ENCODE data around the gene FBXO42. TPM values are rescaled to one million over a fixed set of nuclear protein-coding genes. Genes with fewer than 3 reads are reported as not detected.
"Not testable (repeated sequence)": the region's sequence is repeated elsewhere in the genome, so short reads cannot be mapped to it uniquely, and the experiment has no call there.

FBXO42 gene
- total and polyA plus RNA-seq, 2 of the 4 experiments (the other 2 are of a cell fraction) = 12.0 to 18.8 TPM

DNA sequence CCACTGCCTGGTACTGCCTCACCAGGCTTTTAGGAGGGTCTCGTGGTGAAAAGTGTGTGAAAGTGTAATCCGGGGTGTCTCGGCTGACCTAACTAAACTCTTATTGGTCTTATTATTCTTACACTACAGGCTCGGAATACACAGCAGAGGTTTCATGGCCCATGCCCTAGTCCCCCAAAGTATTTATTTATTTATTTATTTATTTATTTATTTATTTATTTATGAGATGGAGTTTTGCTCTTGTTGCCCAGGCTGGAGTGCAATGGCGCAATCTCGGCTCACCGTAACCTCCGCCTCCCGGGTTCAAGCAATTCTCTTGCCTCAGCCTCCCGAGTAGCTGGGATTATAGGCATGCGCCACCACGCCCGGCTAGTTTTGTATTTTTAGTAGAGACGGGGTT lies 137.0 kb downstream of the FBXO42 start:
- H3K4me1 ChIP-seq (ENCODE audit: control insufficient read depth, insufficient read depth, low read length); H3K4me2 ChIP-seq (ENCODE audit: low read depth, low read length); H3K79me1 ChIP-seq (ENCODE audit: low read depth in 1 of 2, low read length in 2 of 2); H4K5ac ChIP-seq (ENCODE audit: low read depth, low read length); H4K20me1 ChIP-seq (ENCODE audit: insufficient read depth, low read length); H3K4me3 ChIP-seq (ENCODE audit: insufficient read depth, low read depth, low read length); intact Hi-C loops (cut with micrococcal nuclease); H3K36me3 ChIP-seq (ENCODE audit: control insufficient read depth, insufficient read depth, low read length); H4K91ac ChIP-seq (ENCODE audit: insufficient read depth, low read depth, low read length); CTCF ChIA-PET; H3K9me3 ChIP-seq (ENCODE audit: control insufficient read depth, insufficient read depth, low read length); H3K56ac ChIP-seq (ENCODE audit: extremely low read depth, insufficient read depth, low read length); H2AFZ ChIP-seq (replicated peaks; ENCODE audit: low read length, poor library complexity); H3K27me3 ChIP-seq (ENCODE audit: control insufficient read depth, insufficient read depth, low read length); DNase-seq; dilution Hi-C loops (cut with HindIII; ENCODE audit: low sequenced_read_pairs, unreplicated experiment); H2BK15ac ChIP-seq (ENCODE audit: low read depth, low read length); H3K27ac ChIP-seq (ENCODE audit: insufficient read depth, low read length); H2BK5ac ChIP-seq (ENCODE audit: low read depth, low read length, poor library complexity, severe bottlenecking); H3K23ac ChIP-seq (ENCODE audit: low read depth, low read length); H3K14ac ChIP-seq (replicated peaks; ENCODE audit: low read depth, low read length); H3K9me1 ChIP-seq (ENCODE audit: insufficient read depth, low read length); BruUV-seq (replicated peaks); H3K9ac ChIP-seq (ENCODE audit: low read depth, low read length); H2BK120ac ChIP-seq (ENCODE audit: low read depth, low read length); H4K8ac ChIP-seq (ENCODE audit: low read depth in 2 of 2, low read length in 2 of 2); H2AK9ac ChIP-seq (replicated peaks; ENCODE audit: low read depth, low read length, poor library complexity); H3K18ac ChIP-seq (ENCODE audit: low read depth, low read length); ATAC-seq (ENCODE audit: low read depth); H2BK20ac ChIP-seq (ENCODE audit: low read depth, low read length); H2AK5ac ChIP-seq (ENCODE audit: low read depth, low read length); H3K4ac ChIP-seq (ENCODE audit: low read depth, low read length); in situ Hi-C loops (cut with MboI; ENCODE audit: low sequenced_read_pairs): not testable (repeated sequence)
- WGBS, 2 experiments (ENCODE audit: extremely low coverage in 2 of 2, insufficient read length in 1 of 2) = no CpG with 5 or more reads among the region's 14 CpGs
- POLR2A ChIA-PET (ENCODE audit: unreplicated experiment) = interaction anchor here (0.6 kb wide), 1 partner anchor 94 kb away, joined by 4 read pairs; no protein-coding TSS in a partner anchor

DNA sequence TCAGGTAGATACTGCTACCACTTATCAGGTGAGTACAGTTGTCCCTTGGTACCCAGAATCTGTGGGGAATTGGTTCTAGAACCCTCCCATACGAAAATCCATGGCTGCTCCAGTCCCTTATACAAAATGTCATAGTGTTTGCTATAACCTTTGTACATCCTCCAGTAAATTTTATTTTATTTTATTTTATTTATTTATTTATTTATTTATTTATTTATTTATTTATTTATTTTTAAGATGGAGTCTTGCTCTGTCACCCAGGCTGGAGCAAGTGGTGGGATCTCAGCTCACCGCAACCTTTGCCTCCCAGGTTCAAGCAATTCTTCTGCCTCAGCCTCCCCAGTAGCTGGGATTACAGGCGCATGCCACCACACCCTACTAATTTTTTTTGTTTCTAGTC lies 138.7 kb downstream of the FBXO42 start:
- H3K4me2 ChIP-seq (ENCODE audit: low read depth, low read length); H4K20me1 ChIP-seq (ENCODE audit: insufficient read depth, low read length); H3K23ac ChIP-seq (ENCODE audit: low read depth, low read length); H3K79me1 ChIP-seq (ENCODE audit: low read depth in 1 of 2, low read length in 2 of 2); H2BK5ac ChIP-seq (ENCODE audit: low read depth, low read length, poor library complexity, severe bottlenecking); H3K4me3 ChIP-seq (ENCODE audit: insufficient read depth, low read depth, low read length); H3K14ac ChIP-seq (replicated peaks; ENCODE audit: low read depth, low read length); H3K4ac ChIP-seq (ENCODE audit: low read depth, low read length); H3K27ac ChIP-seq (ENCODE audit: insufficient read depth, low read length); in situ Hi-C loops (cut with MboI; ENCODE audit: low sequenced_read_pairs); H4K91ac ChIP-seq (ENCODE audit: insufficient read depth, low read depth, low read length); H4K5ac ChIP-seq (ENCODE audit: low read depth, low read length); POLR2A ChIA-PET (ENCODE audit: unreplicated experiment); intact Hi-C loops (cut with micrococcal nuclease); H2AK9ac ChIP-seq (replicated peaks; ENCODE audit: low read depth, low read length, poor library complexity); H4K8ac ChIP-seq (ENCODE audit: low read depth in 2 of 2, low read length in 2 of 2); H3K9me3 ChIP-seq (ENCODE audit: control insufficient read depth, insufficient read depth, low read length); DNase-seq; CTCF ChIA-PET; H3K9me1 ChIP-seq (ENCODE audit: insufficient read depth, low read length); H3K18ac ChIP-seq (ENCODE audit: low read depth, low read length); H3K56ac ChIP-seq (ENCODE audit: extremely low read depth, insufficient read depth, low read length); BruUV-seq (replicated peaks); H3K4me1 ChIP-seq (ENCODE audit: control insufficient read depth, insufficient read depth, low read length); H2AFZ ChIP-seq (replicated peaks; ENCODE audit: low read length, poor library complexity); H2BK120ac ChIP-seq (ENCODE audit: low read depth, low read length); H2BK20ac ChIP-seq (ENCODE audit: low read depth, low read length); dilution Hi-C loops (cut with HindIII; ENCODE audit: low sequenced_read_pairs, unreplicated experiment); H3K36me3 ChIP-seq (ENCODE audit: control insufficient read depth, insufficient read depth, low read length); H2AK5ac ChIP-seq (ENCODE audit: low read depth, low read length); ATAC-seq (ENCODE audit: low read depth); H3K27me3 ChIP-seq (ENCODE audit: control insufficient read depth, insufficient read depth, low read length); H3K9ac ChIP-seq (ENCODE audit: low read depth, low read length); H2BK15ac ChIP-seq (ENCODE audit: low read depth, low read length): not testable (repeated sequence)
- no CpG with 5 or more reads among the region's 3 CpGs for WGBS, 2 experiments (ENCODE audit: extremely low coverage in 2 of 2, insufficient read length in 1 of 2)

Data from IMR-90 (cell line).